GM12878 (cell line): Measurements from ENCODE around the gene MB21D2. TPM values are rescaled to one million over a fixed set of nuclear protein-coding genes. Genes with fewer than 3 reads are reported as not detected.

Source experiments
- ATAC-seq: fragments of 200-7000 bp; cut with Tn5 transposase; 3 replicates; pipeline ENCODE4 v1.9.1; 2020; ENCODE audit warnings: mild to moderate bottlenecking, moderate library complexity
- BruUV-seq: library from RNA; stranded (reverse); fragments of 400-500 nt; replicated peaks from 2 replicates; lab custom pipeline; 2021; lab: Mats Ljungman, UMichigan
- CTCF ChIA-PET: fragments of 300-600 bp; sonication (Branson Sonifier 250); formaldehyde crosslinking; extraction: SDS; loops from one replicate; lab custom pipeline; 2021; ENCODE audit warnings: inconsistent platforms; lab: Yijun Ruan, JAX
- POLR2A ChIA-PET: fragments of 350-600 bp; formaldehyde crosslinking; extraction: SDS; loops from one replicate; lab custom pipeline; 2021; ENCODE audit warnings: inconsistent platforms; lab: Charles Lee
- RAD21 ChIA-PET: fragments of 300-600 bp; sonication (Branson Sonifier 250); formaldehyde crosslinking; loops from one replicate; lab custom pipeline; 2023; ENCODE audit warnings: antibody characterized with exemption; ENCODE audit not compliant: unreplicated experiment; lab: Charles Lee
- SMC1A ChIA-PET: fragments of 300-600 bp; sonication (Branson Sonifier 250); formaldehyde crosslinking; loops from one replicate; lab custom pipeline; 2023; ENCODE audit not compliant: unreplicated experiment, uncharacterized antibody; lab: Charles Lee
- DNase-seq: peaks from one replicate; pipeline ENCODE4 v3.0.0-alpha.2; 2011; ENCODE audit warnings: low read depth, low spot score
- FAIRE-seq: peaks from 3 replicates; lab custom pipeline; 2011; peaks lifted over from hg19 to GRCh38; lab: Jason Lieb, UNC
- H2AFZ ChIP-seq: 2 replicates; pipeline ENCODE4 v1.6.0; 2011; ENCODE audit warnings: low read depth, low read length, control low read depth; ENCODE audit not compliant: control insufficient read depth
- H3K27ac ChIP-seq: 2 replicates; pipeline ENCODE4 v1.5.1; 2011; ENCODE audit warnings: control low read depth; ENCODE audit not compliant: control insufficient read depth, insufficient read depth
- H3K27me3 ChIP-seq, 2 experiments: replicated peaks in 1 of 2; 2 replicates each; pipeline versions ENCODE4 v1.6.0 to v1.6.1; 2011; ENCODE audit warnings: low read length in 1 of 2; ENCODE audit not compliant: control insufficient read depth in 2 of 2, insufficient read depth in 2 of 2
- H3K36me3 ChIP-seq, 2 experiments: 2 replicates each; pipeline ENCODE4 v1.5.1; 2011; ENCODE audit warnings: low read length in 1 of 2; ENCODE audit not compliant: control insufficient read depth in 2 of 2, insufficient read depth in 2 of 2
- H3K4me1 ChIP-seq: 2 replicates; pipeline ENCODE4 v1.6.1; 2011; ENCODE audit warnings: mild to moderate bottlenecking, low read length, moderate library complexity, mixed read lengths; ENCODE audit not compliant: control insufficient read depth, insufficient read depth
- H3K4me2 ChIP-seq: 2 replicates; pipeline ENCODE4 v1.6.0; 2011; ENCODE audit warnings: control low read depth; ENCODE audit not compliant: control insufficient read depth, insufficient read depth
- H3K4me3 ChIP-seq: fragments of 200-600 bp; sonication (generic); 2 replicates; pipeline ENCODE4 v1.5.1; 2016
- H3K79me2 ChIP-seq: 2 replicates; pipeline ENCODE4 v1.6.0; 2011; ENCODE audit warnings: low read length; ENCODE audit not compliant: control insufficient read depth, insufficient read depth
- H3K9ac ChIP-seq: 2 replicates; pipeline ENCODE4 v1.8.0; 2011; ENCODE audit warnings: low read length, control low read depth, mixed read lengths; ENCODE audit not compliant: control insufficient read depth, insufficient read depth
- H3K9me3 ChIP-seq: replicated peaks from 3 replicates; pipeline ENCODE4 v1.5.1; 2011; ENCODE audit warnings: mild to moderate bottlenecking, low read length; ENCODE audit not compliant: control insufficient read depth, insufficient read depth
- H4K20me1 ChIP-seq: 2 replicates; pipeline ENCODE4 v1.6.0; 2011; ENCODE audit not compliant: control insufficient read depth, insufficient read depth
- BMI1 ChIP-seq: fragments of 450-650 bp; IDR thresholded peaks from 2 replicates; pipeline ENCODE4 v1.6.1; 2016; ENCODE audit warnings: mild to moderate bottlenecking, moderate library complexity, borderline replicate concordance
- CBX3 ChIP-seq: fragments of 200-600 bp; sonication (generic); IDR thresholded peaks from 2 replicates; pipeline ENCODE4 v1.6.1; 2016; ENCODE audit warnings: low read depth, borderline replicate concordance
- E2F4 ChIP-seq: IDR thresholded peaks from 2 replicates; pipeline ENCODE4 v1.6.1; 2012; ENCODE audit warnings: low read depth, low read length, improper control_type of control experiment
- E2F8 ChIP-seq: fragments of 450-650 bp; IDR thresholded peaks from 2 replicates; pipeline ENCODE4 v1.6.1; 2018; ENCODE audit warnings: mild to moderate bottlenecking, low read depth, moderate library complexity; ENCODE audit not compliant: partially characterized antibody
- E4F1 ChIP-seq: fragments of 450-650 bp; IDR thresholded peaks from 2 replicates; pipeline ENCODE4 v1.6.1; 2018; ENCODE audit warnings: borderline replicate concordance, mild to moderate bottlenecking; ENCODE audit not compliant: partially characterized antibody
- FOS ChIP-seq: IDR thresholded peaks from 3 replicates; pipeline ENCODE4 v1.6.1; 2011; ENCODE audit warnings: borderline replicate concordance; ENCODE audit not compliant: insufficient read length; ENCODE audit errors: extremely low read depth
- FOXK2 ChIP-seq: fragments of 450-650 bp; IDR thresholded peaks from 2 replicates; pipeline ENCODE4 v1.6.1; 2017; ENCODE audit warnings: mild to moderate bottlenecking, moderate library complexity
- HCFC1 ChIP-seq: fragments of 150-350 bp; IDR thresholded peaks from 2 replicates; pipeline ENCODE4 v1.6.1; 2014; ENCODE audit warnings: low read length
- HDGF ChIP-seq: fragments of 450-650 bp; IDR thresholded peaks from 2 replicates; pipeline ENCODE4 v1.6.1; 2016; ENCODE audit warnings: antibody characterized with exemption
- JUND ChIP-seq: IDR thresholded peaks from 2 replicates; pipeline ENCODE4 v1.6.1; 2012; ENCODE audit warnings: low read depth, mild to moderate bottlenecking, low read length, improper control_type of control experiment, moderate library complexity
- NFYB ChIP-seq: IDR thresholded peaks from 2 replicates; pipeline ENCODE4 v1.6.1; 2011; ENCODE audit warnings: low read depth, mild to moderate bottlenecking, low read length, improper control_type of control experiment, moderate library complexity; ENCODE audit not compliant: insufficient read depth
- POLR2AphosphoS2 ChIP-seq: IDR thresholded peaks from 2 replicates; pipeline ENCODE4 v1.6.1; 2011; ENCODE audit warnings: low read depth, mild to moderate bottlenecking, low read length, improper control_type of control experiment, moderate library complexity
- RELB ChIP-seq: fragments of 450-650 bp; IDR thresholded peaks from 2 replicates; pipeline ENCODE4 v1.6.1; 2017; ENCODE audit warnings: low read depth, mild to moderate bottlenecking, moderate library complexity
- SPI1 ChIP-seq: IDR thresholded peaks from 2 replicates; pipeline ENCODE4 v1.6.1; 2011; ENCODE audit warnings: low read depth, mild to moderate bottlenecking, low read length, moderate library complexity, borderline replicate concordance; ENCODE audit not compliant: insufficient read depth
- ZNF274 ChIP-seq: IDR thresholded peaks from one replicate; pipeline ENCODE4 v1.8.0; 2011; ENCODE audit not compliant: insufficient read length, insufficient read depth
- WGBS: methylation state at CpG from one replicate; pipeline ENCODE4 v1.1.6; 2016; ENCODE audit warnings: low lambda C conversion rate; ENCODE audit not compliant: insufficient replicate concordance, insufficient coverage; ENCODE audit errors: missing lambda C conversion rate; 5-methylcytosine and 5-hydroxymethylcytosine counted together
- in situ Hi-C: fragments of 300-500 bp; cut with MboI; formaldehyde crosslinking; loops from 9 replicates; pipeline ENCODE4 v1.14.3; 2018; ENCODE audit warnings: mixed read lengths
- intact Hi-C: fragments of 100-400 bp; cut with micrococcal nuclease; formaldehyde crosslinking; loops from one replicate; pipeline ENCODE4 v1.14.2; 2022; ENCODE audit not compliant: unreplicated experiment
- polyA plus RNA-seq, 11 experiments: library from polyadenylated mRNA; depleted of rRNA in 4 of 11; unstranded in 6 of 11; stranded (reverse) in 5 of 11; fragments of >200 nt; fragmentation: Nextera tagmentation in 4 of 11; fragmentation: Illumina TruSeq in 1 of 11; extraction: Ambion mirVana in 4 of 11; extraction: Trizol in 1 of 11; gene quantifications; 1 replicate in 1 of 11; 2 replicates in 10 of 11; pipeline versions ENCODE4 v1.2.1 to v1.2.3, GENCODE V29; 2011 to 2016; ENCODE audit warnings: inconsistent platforms in 2 of 11, missing spikeins in 2 of 11, low read depth in 1 of 11
- total RNA-seq, 4 experiments: library from RNA; depleted of rRNA in 3 of 4; stranded (reverse); fragments of >200 nt in 3 of 4; fragmentation: Illumina TruSeq in 1 of 4; extraction: Trizol in 1 of 4; gene quantifications; 2 replicates each; pipeline versions ENCODE4 v1.2.1 to v1.2.3, GENCODE V29; 2013 to 2021

The MB21D2 gene
- total and polyA plus RNA-seq, 10 of the 15 experiments (the other 5 are each of a cell fraction or from before 2014, with no cell fraction given): 7.9 to 21.2 (median 15.3) TPM

- SMC1A ChIA-PET: interaction anchor here (1.5 to 4.5 kb wide), 5 partner anchors 9 to 88 kb away, joined by 3 to 29 read pairs (median 16); no protein-coding TSS in a partner anchor
- no peak for TF ChIP-seq E4F1
- no peak for TF ChIP-seq FOS
- TF ChIP-seq JUND: no peak
- no peak for TF ChIP-seq FOXK2
- no peak for TF ChIP-seq ZNF274
- TF ChIP-seq NFYB: no peak
- TF ChIP-seq HCFC1: no peak
- no peak for TF ChIP-seq HDGF
- TF ChIP-seq RELB: no peak
- TF ChIP-seq BMI1: no peak
- no peak for TF ChIP-seq SPI1
- TF ChIP-seq POLR2AphosphoS2: no peak
- no peak for TF ChIP-seq E2F4
- TF ChIP-seq E2F8: no peak
- no peak for TF ChIP-seq CBX3
Measured at GRCh38 chr3:192904632-192905289, 12.9 kb downstream of the MB21D2 start.

More at GRCh38 chr3:192904632-192905289, 12.9 kb downstream of the MB21D2 start:
- in situ Hi-C loops: no loop called here
- no TSS peak for BruUV-seq
- no peaks in the 10 kb centered on the region for H3K27me3 ChIP-seq
- no peak overlapping the region for H3K9ac ChIP-seq
- ATAC-seq: no peak
- DNase-seq: no peak
- H3K36me3 ChIP-seq: peaks cover 2 to 5% of the 10 kb centered on the region in 2 experiments; a peak in 1 of 4 replicates
- H4K20me1 ChIP-seq: no peaks in the 10 kb centered on the region
- WGBS: 97% methylated on average over 10 of the region's 10 CpGs
- no peak overlapping the region for H3K4me3 ChIP-seq
- FAIRE-seq: no peak
- peaks cover 33% of the 10 kb centered on the region for H3K79me2 ChIP-seq
- H3K4me2 ChIP-seq: no peak overlapping the region
- peaks cover 12% of the 10 kb centered on the region; the same call in 2 of the 3 replicates for H3K9me3 ChIP-seq
- ChIA-PET RAD21 (interaction anchor here (4.6 kb wide), 1 partner anchor 10 kb away, joined by 19 read pairs; no protein-coding TSS in a partner anchor), POLR2A (interaction anchor here (0.6 to 2.2 kb wide), 2 partner anchors 10 to 65 kb away, joined by 4 to 10 read pairs; no protein-coding TSS in a partner anchor), CTCF (interaction anchor here (1.5 to 2.1 kb wide), 4 partner anchors 9 to 16 kb away, joined by 3 to 10 read pairs (median 6); no protein-coding TSS in a partner anchor)
- H3K4me1 ChIP-seq: peaks cover 1% of the 10 kb centered on the region
- intact Hi-C loops: no loop called here
- H3K27ac ChIP-seq: no peak overlapping the region
- H2AFZ ChIP-seq: no peak overlapping the region
